Gastrocnemius medialis (tissue), 4 donors: ENCODE data around the gene MARK3. TPM values are rescaled to one million over a fixed set of nuclear protein-coding genes. Genes with fewer than 3 reads are reported as not detected.

Experiments used
- ATAC-seq, 2 donors: fragments of 150-250 bp; one replicate each; pipeline ENCODE4 v1.9.1; 2016
- DNase-seq, 2 donors: peaks; one replicate each; pipeline ENCODE4 v3.0.0-alpha.2; 2019
- H3K27ac ChIP-seq, 4 donors: fragments of 200-600 bp; sonication (generic); 1 replicate in 1 of 4; 2 replicates in 3 of 4; pipeline ENCODE4 v1.5.1; 2016 to 2018; ENCODE audit warnings: mild to moderate bottlenecking in 2 of 4, moderate library complexity in 1 of 4
- H3K27me3 ChIP-seq, 3 donors: fragments of 200-600 bp; sonication (generic) in 2 of 3; 1 replicate in 1 of 3; 2 replicates in 2 of 3; pipeline versions ENCODE4 v1.5.1 to v1.6.0; 2016 to 2019; ENCODE audit warnings: mild to moderate bottlenecking in 1 of 3, moderate library complexity in 1 of 3
- H3K36me3 ChIP-seq, 2 donors: fragments of 200-600 bp; sonication (generic) in 1 of 2; one replicate each; pipeline ENCODE4 v1.5.1; 2017 to 2018
- H3K4me1 ChIP-seq, 2 donors: fragments of 200-600 bp; sonication (generic) in 1 of 2; one replicate each; pipeline ENCODE4 v1.5.1; 2016 to 2017; ENCODE audit warnings: mild to moderate bottlenecking in 2 of 2
- H3K4me3 ChIP-seq, 4 donors: fragments of 200-600 bp; sonication (generic) in 3 of 4; 1 replicate in 1 of 4; 2 replicates in 3 of 4; pipeline ENCODE4 v1.5.1; 2016 to 2019; ENCODE audit warnings: mild to moderate bottlenecking in 2 of 4
- H3K9me3 ChIP-seq, 3 donors: fragments of 200-600 bp; sonication (generic) in 2 of 3; 1 replicate in 1 of 3; 2 replicates in 2 of 3; pipeline ENCODE4 v1.5.1; 2016 to 2019
- CTCF ChIP-seq, 5 experiments: fragments of 450-650 bp in 3 of 5; fragments of 200-600 bp in 2 of 5; sonication (generic) in 2 of 5; IDR thresholded peaks in 4 of 5; conservative IDR thresholded peaks in 1 of 5; 1 replicate in 4 of 5; 2 replicates in 1 of 5; pipeline ENCODE4 v1.5.1; 2016 to 2019; ENCODE audit warnings: antibody characterized with exemption in 5 of 5, mild to moderate bottlenecking in 3 of 5, moderate library complexity in 3 of 5
- POLR2A ChIP-seq, 2 donors: fragments of 450-650 bp; IDR thresholded peaks; one replicate each; pipeline ENCODE4 v1.6.1; 2017; ENCODE audit warnings: antibody characterized with exemption in 2 of 2, mild to moderate bottlenecking in 2 of 2, moderate library complexity in 2 of 2
- in situ Hi-C, 4 donors: fragments of 200-750 bp; cut with MboI; loops; one replicate each; pipeline versions ENCODE4 v1.15.0 to v1.8.0; 2017; ENCODE audit warnings: low sequenced_read_pairs in 4 of 4
- intact Hi-C: fragments of 100-400 bp; cut with DNase I; formaldehyde crosslinking; loops from one replicate; pipeline ENCODE4 v1.15.1; 2023; ENCODE audit warnings: low total_unique reads
- total RNA-seq, 4 donors: library from RNA; depleted of rRNA; stranded (reverse); fragments of >200 nt; gene quantifications; one replicate each; pipeline versions ENCODE4 v1.1.0 to v1.2.3, GENCODE V29; 2016

Gene MARK3
- total RNA-seq, 4 donors from 2014 or later, result 60.2 to 73.1 (median 71.6) TPM

GRCh38 chr14:103528587-103529382, 143.6 kb downstream of the MARK3 start, which contains the start of gene TRMT61A:
Gene TRMT61A, plus strand, starts transcription at chr14:103529196. Its CDS starts 783 bp downstream, at chr14:103529979.
- H3K36me3 ChIP-seq, result peaks cover 0 to 21% of the 10 kb centered on the region in 2 donors
- in situ Hi-C loops (no loop called here), intact Hi-C loops (no loop called here)
- peak within 1 kb of the TSS; percentile 79 to 97 (median 84) for H3K4me3 ChIP-seq
- H3K9me3 ChIP-seq, result no peaks in the 10 kb centered on the region
- peak; percentile 91 to 94 for ATAC-seq
- TF ChIP-seq POLR2A (IDR thresholded peaks at IDR 0.05) (peak; percentile 50 to 65), CTCF (IDR thresholded peaks at IDR 0.05 in 4 of 5, conservative IDR thresholded peaks at IDR 0.05 in 1 of 5) (no peak)
- H3K4me1 ChIP-seq, result peaks cover 16 to 24% of the 10 kb centered on the region in 2 donors
- DNase-seq, result peak; percentile 86 to 89
- no peaks in the 10 kb centered on the region for H3K27me3 ChIP-seq
- peak within 1 kb of the TSS; percentile 86 to 94 (median 90) for H3K27ac ChIP-seq

- in situ Hi-C loops (no loop called here), intact Hi-C loops (no loop called here)
- no peak for DNase-seq
- peak in 1 of 2 donors; percentile 2 for ATAC-seq
- no peak for TF ChIP-seq CTCF (IDR thresholded peaks at IDR 0.05 in 4 of 5, conservative IDR thresholded peaks at IDR 0.05 in 1 of 5)
- TF ChIP-seq POLR2A (IDR thresholded peaks at IDR 0.05), result no peak
- Histone ChIP-seq H3K4me1 (peaks cover 16 to 24% of the 10 kb centered on the region in 2 donors), H3K27me3 (no peaks in the 10 kb centered on the region), H3K9me3 (no peaks in the 10 kb centered on the region), H3K4me3 (peak overlapping the region; percentile 79 to 97 (median 84)), H3K36me3 (peaks cover 0 to 29% of the 10 kb centered on the region in 2 donors), H3K27ac (peak overlapping the region; percentile 86 to 94 (median 90))
These were observed 144.5 kb downstream of the MARK3 start for GRCh38 chr14:103529383-103530365.

GRCh38 chr14:103530390-103530789, 145.2 kb downstream of the MARK3 start:
- TF ChIP-seq POLR2A (IDR thresholded peaks at IDR 0.05) (no peak), CTCF (IDR thresholded peaks at IDR 0.05 in 4 of 5, conservative IDR thresholded peaks at IDR 0.05 in 1 of 5) (no peak)
- no peaks in the 10 kb centered on the region for H3K27me3 ChIP-seq
- no peak for DNase-seq
- H3K4me1 ChIP-seq, result peaks cover 16 to 24% of the 10 kb centered on the region in 2 donors
- intact Hi-C loops, result no loop called here
- peak overlapping the region in 3 of 4 donors; percentile 79 to 97 (median 88) for H3K4me3 ChIP-seq
- in situ Hi-C loops, result no loop called here
- H3K9me3 ChIP-seq, result no peaks in the 10 kb centered on the region
- peaks cover 0 to 29% of the 10 kb centered on the region in 2 donors for H3K36me3 ChIP-seq
- H3K27ac ChIP-seq, result no peak overlapping the region
- no peak for ATAC-seq

DNA sequence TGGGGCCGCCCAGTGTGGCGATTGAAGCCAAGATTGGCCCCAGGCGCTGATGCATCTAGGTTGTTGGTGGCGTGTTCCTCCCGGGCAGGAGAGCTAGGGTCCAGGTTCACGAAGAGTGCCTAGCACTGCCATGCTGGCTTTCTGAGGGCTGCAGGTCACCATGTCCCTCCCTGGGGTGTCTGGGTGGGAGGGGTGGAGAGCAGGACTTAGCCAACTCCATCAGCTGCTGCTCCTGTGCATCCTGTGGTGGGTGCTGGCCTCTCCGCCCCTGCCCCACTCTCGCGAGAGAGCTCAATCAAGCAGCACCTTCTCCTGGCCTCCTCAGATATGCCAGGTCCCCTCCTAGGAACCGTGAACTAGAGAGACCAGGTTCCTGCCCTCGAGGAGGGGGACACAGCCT, 145.6 kb downstream of the MARK3 start:
- in situ Hi-C loops, result no loop called here
- DNase-seq, result no peak
- no peak overlapping the region for H3K27ac ChIP-seq
- TF ChIP-seq CTCF (IDR thresholded peaks at IDR 0.05 in 4 of 5, conservative IDR thresholded peaks at IDR 0.05 in 1 of 5), result no peak
- ATAC-seq, result no peak
- intact Hi-C loops, result no loop called here
- no peaks in the 10 kb centered on the region for H3K9me3 ChIP-seq
- no peaks in the 10 kb centered on the region for H3K27me3 ChIP-seq
- peaks cover 16 to 24% of the 10 kb centered on the region in 2 donors for H3K4me1 ChIP-seq
- H3K4me3 ChIP-seq, result no peak overlapping the region
- peaks cover 0 to 29% of the 10 kb centered on the region in 2 donors for H3K36me3 ChIP-seq
